H9 (cell line): Measurements from ENCODE around the gene TMEM80. TPM values are rescaled to one million over a fixed set of nuclear protein-coding genes. Genes with fewer than 3 reads are reported as not detected.
A peak's percentile ranks its signal among the peaks of the same experiment; 100 is the strongest.
"Not testable (repeated sequence)": the region's sequence is repeated elsewhere in the genome, so short reads cannot be mapped to it uniquely, and the experiment has no call there.

Experiments
- DNase-seq: peaks from one replicate; pipeline ENCODE4 v3.0.0-alpha.2; 2017
- H2AFZ ChIP-seq: one replicate; pipeline ENCODE4 v1.6.1; 2013; ENCODE audit warnings: mild to moderate bottlenecking, low read length, control low read depth, moderate library complexity
- H2AK5ac ChIP-seq: 2 replicates; pipeline ENCODE4 v1.6.1; 2013; ENCODE audit warnings: low read length, control low read depth, mixed read lengths; ENCODE audit not compliant: insufficient read length
- H2BK120ac ChIP-seq: one replicate; pipeline ENCODE4 v1.6.1; 2013; ENCODE audit warnings: low read depth, mild to moderate bottlenecking, low read length, control low read depth, inconsistent platforms; ENCODE audit not compliant: poor library complexity, severe bottlenecking
- H2BK12ac ChIP-seq: 2 replicates; pipeline ENCODE4 v1.6.1; 2013; ENCODE audit warnings: low read length, control low read depth, mixed read lengths, low read depth; ENCODE audit not compliant: insufficient read length
- H2BK15ac ChIP-seq: 2 replicates; pipeline ENCODE4 v1.6.1; 2013; ENCODE audit warnings: low read depth, low read length, control low read depth
- H2BK20ac ChIP-seq: one replicate; pipeline ENCODE4 v1.6.1; 2013; ENCODE audit warnings: low read depth, mild to moderate bottlenecking, low read length, control low read depth, inconsistent platforms; ENCODE audit not compliant: poor library complexity, severe bottlenecking
- H2BK5ac ChIP-seq: 2 replicates; pipeline ENCODE4 v1.6.1; 2013; ENCODE audit warnings: low read length, control low read depth, mixed read lengths; ENCODE audit not compliant: insufficient read length
- H3K14ac ChIP-seq: 2 replicates; pipeline ENCODE4 v1.6.1; 2013; ENCODE audit warnings: low read length, control low read depth; ENCODE audit not compliant: insufficient read depth
- H3K18ac ChIP-seq: 2 replicates; pipeline ENCODE4 v1.6.1; 2013; ENCODE audit warnings: low read depth, mild to moderate bottlenecking, mixed read lengths, low read length, control low read depth; ENCODE audit not compliant: insufficient read length
- H3K23ac ChIP-seq: 2 replicates; pipeline ENCODE4 v1.6.1; 2013; ENCODE audit warnings: low read length, control low read depth, mixed read lengths, low read depth; ENCODE audit not compliant: insufficient read length
- H3K23me2 ChIP-seq: 2 replicates; pipeline ENCODE4 v1.6.1; 2013; ENCODE audit warnings: low read depth, mild to moderate bottlenecking, mixed read lengths, low read length, control low read depth; ENCODE audit not compliant: insufficient read length, poor library complexity, severe bottlenecking
- H3K27ac ChIP-seq: 2 replicates; pipeline ENCODE4 v1.5.1; 2013; ENCODE audit warnings: low read length, control low read depth, mixed read lengths, low read depth; ENCODE audit not compliant: insufficient read length
- H3K27me3 ChIP-seq: 2 replicates; pipeline ENCODE4 v1.6.1; 2013; ENCODE audit warnings: low read length, control low read depth, inconsistent platforms; ENCODE audit not compliant: insufficient read depth
- H3K4ac ChIP-seq: 2 replicates; pipeline ENCODE4 v1.6.1; 2013; ENCODE audit warnings: low read depth, mild to moderate bottlenecking, control low read depth, inconsistent platforms, low read length, moderate library complexity
- H3K4me1 ChIP-seq: 2 replicates; pipeline ENCODE4 v1.6.1; 2013; ENCODE audit warnings: low read length, control low read depth, inconsistent platforms; ENCODE audit not compliant: insufficient read depth
- H3K4me2 ChIP-seq: 2 replicates; pipeline ENCODE4 v1.6.1; 2013; ENCODE audit warnings: low read length, control low read depth, mixed read lengths; ENCODE audit not compliant: insufficient read length, insufficient read depth
- H3K56ac ChIP-seq: 2 replicates; pipeline ENCODE4 v1.6.1; 2013; ENCODE audit warnings: low read depth, mild to moderate bottlenecking, mixed read lengths, low read length, control low read depth; ENCODE audit not compliant: insufficient read length
- H3K79me1 ChIP-seq: 2 replicates; pipeline ENCODE4 v1.6.1; 2013; ENCODE audit warnings: low read depth, mild to moderate bottlenecking, moderate library complexity, low read length, control low read depth, inconsistent platforms; ENCODE audit not compliant: insufficient read depth, poor library complexity, severe bottlenecking
- H3K79me2 ChIP-seq: 2 replicates; pipeline ENCODE4 v1.6.1; 2013; ENCODE audit warnings: low read length, control low read depth, inconsistent platforms; ENCODE audit not compliant: insufficient read depth
- H3K9ac ChIP-seq: 2 replicates; pipeline ENCODE4 v1.6.1; 2013; ENCODE audit warnings: low read length, control low read depth, mixed read lengths; ENCODE audit not compliant: insufficient read length; ENCODE audit errors: extremely low read depth
- H3K9me3 ChIP-seq: one replicate; pipeline ENCODE4 v1.6.1; 2013; ENCODE audit warnings: low read depth, low read length, inconsistent platforms; ENCODE audit not compliant: control insufficient read depth
- H3T11ph ChIP-seq: one replicate; pipeline ENCODE4 v1.6.1; 2013; ENCODE audit warnings: mild to moderate bottlenecking, low read length, control low read depth, inconsistent platforms
- H4K20me1 ChIP-seq: one replicate; pipeline ENCODE4 v1.6.1; 2013; ENCODE audit not compliant: control insufficient read depth, insufficient read length, insufficient read depth
- H4K5ac ChIP-seq: 2 replicates; pipeline ENCODE4 v1.6.1; 2013; ENCODE audit warnings: low read depth, mild to moderate bottlenecking, mixed read lengths, low read length, control low read depth; ENCODE audit not compliant: insufficient read length
- H4K8ac ChIP-seq: replicated peaks from 2 replicates; pipeline ENCODE4 v1.6.1; 2013; ENCODE audit warnings: low read length, control low read depth, mixed read lengths, low read depth; ENCODE audit not compliant: insufficient read length
- H4K91ac ChIP-seq: 2 replicates; pipeline ENCODE4 v1.6.1; 2013; ENCODE audit warnings: low read depth, mild to moderate bottlenecking, moderate library complexity, mixed read lengths, low read length, control low read depth; ENCODE audit not compliant: insufficient read length
- H3K27ac Mint-ChIP-seq, 3 experiments: 2 replicates in 2 of 3; 3 replicates in 1 of 3; pipeline ENCODE4 v1.8.0; 2020 to 2021; ENCODE audit warnings: mixed read lengths in 3 of 3, mild to moderate bottlenecking in 1 of 3, moderate library complexity in 1 of 3
- H3K27me3 Mint-ChIP-seq: 2 replicates; pipeline ENCODE4 v1.8.0; 2021; ENCODE audit warnings: low read depth, mild to moderate bottlenecking, moderate library complexity, mixed read lengths
- H3K36me3 Mint-ChIP-seq, 3 experiments: 2 replicates in 2 of 3; 3 replicates in 1 of 3; pipeline ENCODE4 v1.8.0; 2020 to 2021; ENCODE audit warnings: low read depth in 3 of 3, mixed read lengths in 3 of 3; ENCODE audit not compliant: insufficient read depth in 1 of 3
- H3K4me1 Mint-ChIP-seq, 2 experiments: 2 replicates each; pipeline ENCODE4 v1.8.0; 2020; ENCODE audit warnings: mixed read lengths in 2 of 2
- H3K4me3 Mint-ChIP-seq, 2 experiments: 2 replicates in 1 of 2; 3 replicates in 1 of 2; pipeline ENCODE4 v1.8.0; 2020 to 2021; ENCODE audit warnings: mild to moderate bottlenecking in 2 of 2, mixed read lengths in 2 of 2, moderate library complexity in 1 of 2
- H3K9me3 Mint-ChIP-seq, 2 experiments: 2 replicates in 1 of 2; 3 replicates in 1 of 2; pipeline ENCODE4 v1.8.0; 2020; ENCODE audit warnings: mild to moderate bottlenecking in 2 of 2, mixed read lengths in 2 of 2, moderate library complexity in 1 of 2
- WGBS: extraction: QIAGEN DNeasy Blood & Tissue Kit; methylation state at CpG from one replicate; pipeline ENCODE4 v1.1.7; 2013; ENCODE audit warnings: missing lambda C conversion rate, low lambda C conversion rate, mixed read lengths; ENCODE audit not compliant: insufficient read length; ENCODE audit errors: extremely low coverage; 5-methylcytosine and 5-hydroxymethylcytosine counted together
- total RNA-seq: library from RNA; stranded (reverse); gene quantifications from 2 replicates; pipeline ENCODE4 v1.2.1, GENCODE V29; 2021
- TF ChIP-seq, protein P1 (sequence below): fragments of 200-600 bp; sonication (generic); conservative IDR thresholded peaks from 3 replicates; pipeline ENCODE4 v1.8.0; 2021; ENCODE audit warnings: antibody characterized with exemption, mild to moderate bottlenecking

The TMEM80 gene
- total RNA-seq, 1 experiment from 2014 or later = 23.6 TPM

DNA sequence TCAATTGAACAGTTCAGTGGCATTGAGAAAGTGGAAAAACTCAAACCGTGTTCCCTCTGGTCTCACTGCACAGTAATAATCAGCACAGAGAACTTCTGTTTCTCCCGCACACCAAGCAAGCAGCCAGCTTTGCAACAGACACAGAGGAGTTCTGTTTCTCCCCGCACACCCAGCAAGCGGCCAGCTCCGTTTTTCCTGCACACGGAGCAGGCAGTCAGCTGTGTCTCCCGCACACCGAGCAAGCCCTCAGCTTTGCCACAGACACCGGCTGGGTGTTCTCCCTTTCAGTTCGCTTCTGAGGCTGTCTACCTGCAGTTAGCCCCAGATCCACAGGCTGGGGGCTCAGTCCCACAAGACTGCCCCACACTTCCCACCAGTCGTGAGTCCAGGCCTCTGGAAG, 41.8 kb downstream of the TMEM80 start:
- WGBS = no CpG with 5 or more reads among the region's 11 CpGs
- Mint-ChIP-seq H3K27me3 (peaks cover 11% of the 10 kb centered on the region), H3K36me3 (peaks cover 3 to 11% (median 5%) of the 10 kb centered on the region in 3 experiments; a peak in 6 of 7 replicates), H3K27ac (peak overlapping the region in 1 of 3 experiments; percentile 72; a peak in 1 of 7 replicates), H3K4me3 (no peak overlapping the region), H3K4me1 (peaks cover 3 to 9% of the 10 kb centered on the region in 2 experiments; a peak in 1 of 4 replicates), H3K9me3 (peaks cover 12 to 15% of the 10 kb centered on the region in 2 experiments)
- H3K4me1 ChIP-seq = no peaks in the 10 kb centered on the region
- no peak overlapping the region for H2BK20ac ChIP-seq
- H3K79me2 ChIP-seq = no peaks in the 10 kb centered on the region
- no peaks in the 10 kb centered on the region for H3K79me1 ChIP-seq
- no peak overlapping the region for H3K56ac ChIP-seq
- H2BK5ac ChIP-seq = no peak overlapping the region
- H3K23ac ChIP-seq = no peak overlapping the region
- no peak overlapping the region for H2AK5ac ChIP-seq
- H4K20me1 ChIP-seq = no peaks in the 10 kb centered on the region
- H3K9me3 ChIP-seq = no peaks in the 10 kb centered on the region
- no peak overlapping the region for H3K9ac ChIP-seq
- H3K27me3 ChIP-seq = no peaks in the 10 kb centered on the region
- no peaks in the 10 kb centered on the region for H3K23me2 ChIP-seq
- no peak overlapping the region for H3K4ac ChIP-seq
- TF ChIP-seq, protein P1, sequence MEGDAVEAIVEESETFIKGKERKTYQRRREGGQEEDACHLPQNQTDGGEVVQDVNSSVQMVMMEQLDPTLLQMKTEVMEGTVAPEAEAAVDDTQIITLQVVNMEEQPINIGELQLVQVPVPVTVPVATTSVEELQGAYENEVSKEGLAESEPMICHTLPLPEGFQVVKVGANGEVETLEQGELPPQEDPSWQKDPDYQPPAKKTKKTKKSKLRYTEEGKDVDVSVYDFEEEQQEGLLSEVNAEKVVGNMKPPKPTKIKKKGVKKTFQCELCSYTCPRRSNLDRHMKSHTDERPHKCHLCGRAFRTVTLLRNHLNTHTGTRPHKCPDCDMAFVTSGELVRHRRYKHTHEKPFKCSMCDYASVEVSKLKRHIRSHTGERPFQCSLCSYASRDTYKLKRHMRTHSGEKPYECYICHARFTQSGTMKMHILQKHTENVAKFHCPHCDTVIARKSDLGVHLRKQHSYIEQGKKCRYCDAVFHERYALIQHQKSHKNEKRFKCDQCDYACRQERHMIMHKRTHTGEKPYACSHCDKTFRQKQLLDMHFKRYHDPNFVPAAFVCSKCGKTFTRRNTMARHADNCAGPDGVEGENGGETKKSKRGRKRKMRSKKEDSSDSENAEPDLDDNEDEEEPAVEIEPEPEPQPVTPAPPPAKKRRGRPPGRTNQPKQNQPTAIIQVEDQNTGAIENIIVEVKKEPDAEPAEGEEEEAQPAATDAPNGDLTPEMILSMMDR = no peak
- H4K5ac ChIP-seq = no peak overlapping the region
- no peak overlapping the region for H2AFZ ChIP-seq
- no peak overlapping the region for H3K4me2 ChIP-seq
- H2BK120ac ChIP-seq = no peak overlapping the region
- H3K27ac ChIP-seq = no peak overlapping the region
- H3T11ph ChIP-seq = no peak overlapping the region
- H4K8ac ChIP-seq = no peak overlapping the region
- no peak overlapping the region; the same call in 1 of the 2 replicates for H3K14ac ChIP-seq
- H2BK15ac ChIP-seq = no peak overlapping the region
- no peak for DNase-seq
- no peak overlapping the region for H3K18ac ChIP-seq
- H4K91ac ChIP-seq = no peak overlapping the region
- no peak overlapping the region for H2BK12ac ChIP-seq

DNA sequence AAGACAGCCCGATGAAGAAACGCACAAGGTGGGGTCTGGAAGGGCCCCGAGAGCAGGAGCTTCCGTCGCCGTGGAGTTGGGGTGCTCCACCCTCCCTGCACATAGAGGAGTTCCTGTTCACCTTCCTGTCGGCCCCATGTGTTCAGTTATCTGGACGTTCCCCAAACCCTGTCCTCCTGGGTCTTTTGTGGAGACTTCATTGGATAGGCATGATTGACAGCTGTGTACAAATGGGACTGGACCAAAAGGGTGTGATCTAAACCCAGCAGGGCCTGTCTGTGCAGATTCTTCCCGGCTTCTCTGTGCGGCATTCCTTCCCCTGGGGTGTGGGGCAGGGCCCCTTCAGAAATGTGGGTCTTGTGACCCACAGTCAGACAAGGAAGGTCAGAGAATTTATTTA, 42.3 kb downstream of the TMEM80 start:
- not testable (repeated sequence) for H2BK15ac ChIP-seq, H3K4me1 Mint-ChIP-seq, H3K4me1 ChIP-seq, H3K23ac ChIP-seq, H4K20me1 ChIP-seq, H3K27ac Mint-ChIP-seq, H3K56ac ChIP-seq, H3K27me3 ChIP-seq, H2BK120ac ChIP-seq, DNase-seq, H4K5ac ChIP-seq, H3T11ph ChIP-seq, H2BK12ac ChIP-seq, H3K4me2 ChIP-seq, H2AK5ac ChIP-seq, H2BK20ac ChIP-seq, H2BK5ac ChIP-seq, H3K9ac ChIP-seq, H3K4me3 Mint-ChIP-seq, H3K4ac ChIP-seq, H4K91ac ChIP-seq, H3K27me3 Mint-ChIP-seq, H3K79me2 ChIP-seq, H3K27ac ChIP-seq, H3K18ac ChIP-seq, H3K23me2 ChIP-seq, H4K8ac ChIP-seq, H3K79me1 ChIP-seq, H3K9me3 ChIP-seq, H2AFZ ChIP-seq, H3K14ac ChIP-seq
- Mint-ChIP-seq H3K36me3 (peaks cover 3 to 11% (median 5%) of the 10 kb centered on the region in 3 experiments; a peak in 6 of 7 replicates), H3K9me3 (peaks cover 12 to 15% of the 10 kb centered on the region in 2 experiments)
- WGBS = no CpG with 5 or more reads among the region's 10 CpGs
